CD1c-positive myeloid dendritic cell (primary cell): ENCODE measurements around the gene TEAD1.
A peak's percentile ranks its signal among the peaks of the same experiment; 100 is the strongest.

ENCODE experiments used
- DNase-seq: peaks from one replicate; pipeline ENCODE4 v3.0.0-alpha.2; 2016; ENCODE audit errors: extremely low spot score

Gene TEAD1

DNA sequence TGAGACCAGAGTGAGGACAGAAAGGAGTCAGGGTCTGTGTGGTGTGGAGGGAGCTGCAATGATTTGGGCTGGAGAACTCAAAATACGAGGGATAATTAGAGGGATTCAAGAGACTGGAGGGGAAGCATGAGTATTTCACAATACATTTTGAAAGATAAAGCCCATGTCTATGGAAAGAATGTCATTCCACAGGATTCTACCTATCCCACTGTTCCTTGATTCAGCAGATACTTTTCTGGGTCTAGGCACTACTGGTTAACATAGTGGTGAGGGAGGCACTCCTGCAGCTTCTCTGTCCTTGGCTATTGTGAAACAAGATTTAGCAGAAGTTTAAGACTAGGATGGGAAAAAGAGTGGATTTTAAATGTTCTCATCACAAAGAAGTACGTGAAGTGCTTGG is 262.0 kb downstream of the TEAD1 start:
- DNase-seq, result no peak

DNA sequence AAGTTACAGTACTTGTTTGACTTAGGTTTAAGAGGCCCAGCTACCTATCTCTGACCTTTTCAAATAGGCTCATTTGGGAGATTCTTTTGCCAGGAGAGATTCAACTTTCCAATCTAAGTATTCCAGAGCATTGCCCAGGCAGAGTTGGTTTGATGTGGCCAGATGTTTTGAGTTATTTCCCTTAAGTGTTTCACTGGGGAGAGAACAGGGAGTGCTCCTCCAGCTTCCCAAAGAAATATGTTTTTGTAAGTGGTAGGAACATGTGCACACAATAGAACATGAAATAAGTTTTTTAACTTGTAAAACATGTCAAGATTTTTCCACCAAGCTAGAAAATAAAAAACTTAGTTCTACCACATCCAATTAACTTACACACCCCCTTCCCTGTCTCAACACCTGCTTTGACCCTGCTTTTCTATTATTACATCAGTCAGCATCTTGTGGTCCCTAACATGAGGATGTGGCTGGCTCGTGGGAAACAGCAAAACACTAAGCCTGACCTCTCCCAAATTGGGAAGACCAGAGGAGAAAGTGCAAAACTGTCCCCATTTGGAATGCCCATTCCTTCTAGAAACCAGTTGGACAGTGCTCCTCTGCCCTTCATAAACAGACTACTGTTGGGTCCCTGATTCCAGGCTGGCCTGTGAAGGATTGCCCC is 264.5 kb downstream of the TEAD1 start:
- no peak for DNase-seq

DNA sequence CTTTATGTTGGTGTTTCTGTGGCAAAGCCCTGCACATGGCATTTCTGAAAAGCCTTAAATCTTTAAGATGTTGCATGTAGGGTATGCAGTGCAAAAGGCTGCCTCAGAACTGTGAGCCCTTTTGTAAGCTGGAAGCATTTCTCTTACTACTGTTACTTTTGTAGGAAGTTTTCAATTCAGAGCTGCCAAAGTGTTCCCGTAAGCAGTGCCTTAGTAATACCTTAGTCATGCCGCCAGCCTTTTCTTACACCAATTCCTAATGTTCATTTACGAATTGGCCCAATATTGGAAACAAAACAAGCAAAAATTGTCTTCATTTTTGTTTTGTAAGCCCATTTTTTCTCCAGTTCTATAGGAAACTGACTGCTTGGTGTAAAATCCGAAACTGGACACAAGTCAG is 267.4 kb downstream of the TEAD1 start:
- DNase-seq, result no peak

DNA sequence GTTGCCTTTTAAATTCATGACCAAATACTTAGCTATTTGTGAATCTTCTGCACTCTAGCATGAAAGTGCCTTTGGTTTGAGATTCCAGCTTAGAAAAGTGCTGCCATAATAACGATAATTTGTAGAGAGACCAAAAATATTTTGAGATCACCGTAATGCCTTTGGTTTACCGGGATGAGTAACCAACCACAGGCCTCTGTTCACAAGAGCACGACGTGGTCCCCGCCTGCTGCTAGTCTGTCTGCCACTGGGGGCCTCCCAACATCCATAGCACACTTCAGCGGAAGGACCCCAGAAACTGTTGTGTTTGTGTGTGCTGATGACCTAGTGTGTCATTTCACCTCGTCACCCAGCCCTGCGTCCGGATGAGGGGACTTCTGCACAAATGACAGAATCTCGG is 267.9 kb downstream of the TEAD1 start:
- no peak for DNase-seq

DNA sequence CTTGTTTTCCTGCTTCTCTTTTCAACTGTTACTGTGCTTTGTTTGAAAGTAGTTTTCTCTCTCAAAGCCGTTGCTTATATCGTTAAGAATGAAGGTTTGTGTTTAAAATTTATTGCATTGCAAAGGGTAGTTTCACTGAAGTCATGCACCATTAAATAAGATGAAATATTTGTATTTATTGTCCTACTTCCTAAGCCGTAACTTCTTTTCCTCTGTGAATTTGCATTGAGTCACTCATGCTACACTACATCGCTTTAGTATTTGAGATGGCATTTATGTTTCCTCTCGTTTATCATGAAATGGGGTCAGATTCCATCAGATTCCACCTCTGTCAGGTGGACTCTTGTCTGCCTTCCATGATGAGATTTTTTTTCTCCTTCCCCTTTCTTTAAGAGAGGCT is 269.1 kb downstream of the TEAD1 start:
- no peak for DNase-seq

DNA sequence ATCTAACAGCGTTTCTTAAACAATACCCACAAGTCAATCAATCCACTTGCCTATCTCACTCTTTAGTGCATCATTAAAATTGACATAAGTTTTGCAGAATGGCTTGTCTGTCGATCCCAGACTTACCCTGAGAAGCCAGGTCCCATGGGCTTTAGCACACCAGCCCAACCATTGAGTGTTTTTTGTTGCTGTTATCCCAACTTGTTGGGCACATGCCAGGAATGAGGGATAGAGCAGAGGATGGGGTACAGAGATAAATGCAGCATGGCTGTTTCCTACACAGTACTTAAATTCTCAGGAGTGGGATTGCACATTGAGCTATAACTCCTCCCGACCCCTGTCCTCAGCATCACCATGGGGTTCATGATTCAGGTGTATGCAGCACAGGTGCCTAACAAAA is 270.7 kb downstream of the TEAD1 start:
- DNase-seq, result no peak

DNA sequence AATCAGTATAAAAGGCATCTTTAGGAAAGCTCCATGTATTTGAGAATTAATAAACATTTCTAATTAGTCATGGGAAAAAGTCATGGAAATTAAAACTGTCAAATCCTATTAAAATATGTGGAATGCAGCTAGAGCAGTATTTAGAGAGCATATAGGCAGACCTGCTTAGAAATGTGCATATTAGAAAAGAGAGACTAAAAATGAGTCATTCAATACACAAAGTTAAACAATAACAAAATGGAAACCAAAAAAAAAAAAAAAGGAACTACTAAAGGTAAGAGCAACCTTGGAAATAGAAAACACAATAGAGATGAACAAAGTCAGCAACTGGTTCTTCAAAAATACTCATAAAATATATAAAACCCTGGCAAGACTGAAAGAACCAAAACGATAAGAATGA is 275.2 kb downstream of the TEAD1 start:
- DNase-seq, result no peak

GRCh38 chr11:12950670-12951069 is 276.4 kb downstream of the TEAD1 start:
- no peak for DNase-seq

- DNase-seq, result no peak
Measured at GRCh38 chr11:12951376-12951775, 277.2 kb downstream of the TEAD1 start.

DNA sequence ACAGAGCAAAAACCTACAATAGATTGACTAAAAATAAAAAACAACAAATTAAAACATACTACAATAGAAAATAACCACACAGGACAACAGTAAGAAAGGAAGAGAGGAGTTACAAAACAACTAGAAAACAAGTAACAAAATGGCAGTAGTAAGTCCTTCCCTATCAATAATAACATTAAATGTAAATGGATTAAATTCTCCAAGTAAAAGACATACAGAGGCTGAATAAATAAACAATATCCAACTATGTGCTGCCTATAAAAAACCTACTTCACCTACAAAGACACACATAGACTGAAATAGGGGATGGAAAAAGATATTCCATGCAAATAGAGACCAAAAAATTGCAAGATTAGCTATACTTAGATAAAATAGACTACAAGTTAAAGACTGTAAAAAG is 277.9 kb downstream of the TEAD1 start:
- no peak for DNase-seq

DNA sequence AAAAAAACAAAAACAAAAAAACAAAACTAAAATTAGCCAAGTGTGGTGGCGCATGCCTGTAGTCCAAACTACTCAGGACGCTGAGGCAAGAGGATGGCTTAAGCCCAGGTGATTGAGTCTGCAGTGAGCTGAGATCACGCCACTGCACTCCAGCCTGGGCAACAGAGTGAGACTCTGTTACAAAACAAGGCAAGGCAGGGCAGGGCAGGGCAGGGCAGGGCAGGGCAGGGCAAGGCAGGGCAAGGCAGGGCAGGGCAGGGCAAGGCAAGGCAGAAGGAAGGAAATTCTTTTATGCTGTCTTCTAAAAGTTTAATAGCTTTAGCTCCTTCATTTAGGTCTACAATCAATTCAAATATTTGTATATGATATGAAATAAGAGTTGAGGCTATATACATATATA is 284.8 kb downstream of the TEAD1 start:
- no peak for DNase-seq

GRCh38 chr11:12961615-12962014 is 287.4 kb downstream of the TEAD1 start:
- DNase-seq, result no peak

DNA sequence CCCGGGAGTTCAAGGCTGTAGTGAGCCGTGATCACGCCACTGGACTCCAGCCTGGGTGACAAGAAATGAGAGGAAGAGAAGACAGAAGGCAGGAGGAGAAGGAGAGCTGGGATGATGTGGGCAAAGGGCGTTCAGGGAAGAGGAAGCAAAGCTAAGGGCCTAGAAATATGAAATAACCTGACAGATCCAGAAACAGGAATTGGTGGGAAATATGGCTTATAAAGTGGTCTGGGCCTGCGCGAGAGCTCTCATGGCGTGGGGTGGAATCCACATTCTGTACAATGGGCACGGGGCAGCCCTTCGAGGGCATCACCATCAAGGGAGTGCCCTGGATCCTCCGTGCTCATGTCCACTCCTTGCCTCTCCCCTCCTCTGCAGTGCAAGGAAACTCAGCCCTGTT is 288.1 kb downstream of the TEAD1 start:
- DNase-seq, result no peak

DNA sequence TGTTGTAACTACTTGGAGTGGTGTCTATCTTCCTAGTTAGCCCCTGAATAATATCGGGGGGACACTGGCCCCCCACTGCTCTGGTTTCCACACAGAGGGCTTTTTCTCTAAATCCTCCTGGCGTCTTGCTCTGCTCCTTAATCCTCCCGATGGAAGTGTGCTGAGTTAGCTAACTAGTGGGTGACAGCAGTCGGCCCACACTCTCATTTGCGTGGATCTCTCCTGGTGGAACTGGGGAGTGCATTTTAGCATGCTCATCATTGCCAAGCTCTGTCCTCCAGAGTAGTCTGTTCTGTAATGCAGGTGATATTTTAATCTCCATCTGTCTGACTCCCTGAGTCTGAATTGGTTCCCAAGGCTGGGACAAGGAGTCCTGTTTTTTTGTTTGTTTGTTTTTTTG is 288.8 kb downstream of the TEAD1 start:
- DNase-seq, result no peak

DNA sequence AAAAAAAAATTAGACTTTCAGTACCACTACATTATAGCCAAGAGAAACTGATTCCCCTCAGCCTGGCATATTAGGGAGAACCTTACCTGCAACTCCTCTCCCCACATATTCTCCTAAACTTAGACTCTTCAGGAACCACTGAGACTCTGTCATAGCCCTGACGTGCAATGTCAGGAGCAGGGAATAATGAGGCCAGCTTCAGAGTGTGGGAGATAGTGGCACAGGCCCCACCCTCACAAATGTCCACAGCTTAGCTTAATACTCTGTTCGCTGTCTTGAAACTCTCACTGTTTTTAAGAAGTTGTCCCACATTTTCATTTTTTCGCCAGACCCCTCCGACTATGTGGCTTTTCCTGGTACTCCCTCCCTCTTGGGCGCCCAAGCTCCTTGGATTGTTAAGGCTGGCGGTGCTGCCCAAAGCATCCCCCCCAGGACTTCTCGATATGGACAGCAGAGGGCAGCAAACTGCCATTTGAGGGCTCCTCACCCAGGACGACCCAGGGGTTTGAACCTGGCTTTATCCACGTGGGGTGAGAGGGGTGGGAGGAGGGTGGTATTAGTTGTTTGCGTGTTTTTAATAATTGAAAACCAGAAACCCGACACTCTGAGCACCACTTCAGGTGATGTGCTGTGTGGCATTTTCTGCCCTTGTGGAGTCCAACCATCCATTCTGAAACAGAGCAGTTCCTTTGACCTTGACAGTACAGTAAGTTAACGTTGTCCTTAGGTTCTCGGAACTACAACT is 289.7 kb downstream of the TEAD1 start:
- peak; percentile 55 for DNase-seq

DNA sequence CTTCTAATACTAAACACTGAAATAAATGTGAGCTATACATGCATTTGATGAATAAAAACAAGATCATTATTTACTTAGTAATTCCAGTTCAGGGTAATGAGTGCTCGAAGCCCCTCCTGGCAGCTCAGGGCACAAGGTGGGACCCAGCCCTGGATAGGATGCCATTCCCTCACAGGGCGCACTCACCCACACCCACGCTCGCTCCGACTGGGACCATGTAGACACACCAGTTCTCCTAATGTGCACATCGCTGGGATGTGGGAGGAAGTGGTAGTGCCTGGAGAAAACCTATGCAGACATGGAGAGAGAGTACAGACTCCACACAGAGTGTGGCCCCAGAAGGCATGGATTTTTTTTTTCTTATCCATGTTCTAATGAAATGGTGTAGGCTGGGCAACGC is 290.4 kb downstream of the TEAD1 start:
- DNase-seq, result no peak

DNA sequence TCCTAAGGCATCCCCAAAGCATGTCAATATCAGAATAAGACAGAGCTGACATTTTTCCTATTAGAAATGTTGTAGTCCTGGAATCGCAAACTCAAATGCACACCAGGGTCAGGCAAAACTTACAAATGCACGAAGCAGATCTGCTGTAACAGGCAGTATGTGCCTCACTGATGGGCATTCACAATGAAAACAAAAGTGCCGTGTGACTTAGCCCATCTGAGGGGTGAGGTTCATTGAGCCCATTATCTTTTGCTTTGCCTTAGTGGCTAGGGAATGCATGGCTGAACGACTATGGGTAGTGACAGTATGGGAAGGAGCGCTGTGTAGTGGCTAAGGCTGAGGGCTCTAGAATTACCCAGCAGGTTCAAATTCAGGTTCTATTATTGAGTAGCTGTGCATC is 291.8 kb downstream of the TEAD1 start:
- DNase-seq, result no peak

DNA sequence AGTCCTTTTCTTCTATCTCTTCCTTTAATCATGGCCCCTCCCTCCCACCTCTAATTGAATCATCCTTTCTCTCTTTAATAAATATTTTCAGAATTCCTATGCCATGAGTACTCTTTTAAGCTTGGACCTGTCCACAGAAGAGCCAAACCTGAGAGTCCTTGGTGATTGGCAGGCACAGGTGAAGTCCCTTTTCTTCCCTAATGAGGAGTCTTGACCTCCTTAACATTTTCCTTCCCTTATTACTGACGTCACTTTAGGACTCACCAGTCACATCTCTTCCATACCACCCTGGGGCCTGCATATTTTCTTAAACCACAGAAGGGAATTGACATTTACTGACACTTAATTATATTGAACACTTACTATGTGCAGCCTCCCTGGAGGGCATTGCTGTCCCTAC is 293.9 kb downstream of the TEAD1 start:
- DNase-seq, result no peak

DNA sequence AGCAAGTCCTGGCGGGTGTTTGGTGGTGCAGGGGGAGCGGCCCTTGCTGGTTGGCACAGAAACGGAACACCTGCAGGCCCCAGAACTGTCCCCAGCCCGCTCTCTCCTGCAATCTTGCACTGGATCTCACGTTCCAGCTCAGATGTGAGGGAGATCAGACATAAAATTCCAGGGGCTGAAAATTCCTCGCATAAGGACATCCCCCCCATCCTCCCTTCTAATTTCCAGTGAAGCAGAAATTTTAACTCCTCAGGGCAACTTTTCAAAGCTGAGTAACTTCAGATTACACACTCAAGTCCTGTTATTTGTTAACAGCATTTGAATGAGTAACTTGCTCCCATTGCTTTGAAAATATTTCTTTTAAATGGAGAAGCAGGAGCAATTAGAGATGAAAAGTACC is 294.6 kb downstream of the TEAD1 start:
- no peak for DNase-seq

GRCh38 chr11:12971955-12972354 is 297.7 kb downstream of the TEAD1 start:
- DNase-seq, result no peak

- DNase-seq, result no peak
Measured at GRCh38 chr11:12973528-12974181, 299.4 kb downstream of the TEAD1 start.

DNA sequence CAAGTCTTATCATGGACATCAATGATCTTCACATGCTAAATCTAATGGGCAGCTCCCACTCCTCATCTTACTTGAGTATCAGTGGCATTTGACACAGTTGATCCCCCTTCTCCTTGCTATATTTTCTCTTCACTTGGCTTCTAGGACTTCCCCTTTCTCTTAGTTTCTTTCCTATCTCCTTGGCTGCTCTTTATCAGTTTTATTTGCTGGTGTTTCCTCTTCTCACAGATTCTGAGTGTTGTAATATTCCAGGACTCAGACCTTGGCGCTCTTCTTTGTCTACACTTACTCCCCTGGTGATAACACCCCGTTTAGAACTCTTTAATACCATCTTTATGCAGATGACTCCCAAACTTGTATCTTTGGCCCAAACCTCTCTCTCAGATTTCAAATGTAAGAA is 301.0 kb downstream of the TEAD1 start:
- no peak for DNase-seq
